ENCODE data around the gene KRTAP19-5.
"Not testable (repeated sequence)": the region's sequence is repeated elsewhere in the genome, so short reads cannot be mapped to it uniquely, and the experiment has no call there.

The KRTAP19-5 gene

GRCh38 chr21:30502041-30502440 lies at the start of gene KRTAP19-5:
Gene KRTAP19-5, minus strand, starts transcription at chr21:30502141. Its CDS starts 51 bp downstream, at chr21:30502090.
- no peak for TF ChIP-seq CTCF (IDR thresholded peaks at IDR 0.05; ENCODE audit: insufficient read depth, low read length, poor library complexity, severe bottlenecking)
- Histone ChIP-seq H3K36me3 (ENCODE audit: control insufficient read depth, insufficient read depth, low read length) (no peaks in the 10 kb centered on the region), H3K27me3 (replicated peaks; ENCODE audit: control insufficient read depth, insufficient read depth, low read length) (no peaks in the 10 kb centered on the region), H3K4me3 (replicated peaks; ENCODE audit: low read depth, low read length) (no peak within 1 kb of the TSS)
- no peak for DNase-seq (ENCODE audit: extremely low read depth, insufficient read length)

GRCh38 chr21:30541764-30542163 lies 39.8 kb upstream of the KRTAP19-5 start, which contains the start of gene KRTAP19-6:
Gene KRTAP19-6, minus strand, starts transcription at chr21:30541864. Its CDS starts 31 bp downstream, at chr21:30541833.
- H3K4me3 ChIP-seq (replicated peaks; ENCODE audit: low read depth, low read length) = no peak within 1 kb of the TSS

GRCh38 chr21:30518876-30519275 lies 16.9 kb upstream of the KRTAP19-5 start:
- no peak for TF ChIP-seq CTCF (IDR thresholded peaks at IDR 0.05; ENCODE audit: insufficient read depth, low read length, poor library complexity, severe bottlenecking)
- Histone ChIP-seq H3K4me3 (replicated peaks; ENCODE audit: low read depth, low read length) (no peak overlapping the region), H3K27me3 (replicated peaks; ENCODE audit: control insufficient read depth, insufficient read depth, low read length) (no peaks in the 10 kb centered on the region)

More at GRCh38 chr21:30541764-30542163, 39.8 kb upstream of the KRTAP19-5 start, which contains the start of gene KRTAP19-6:
- no peak for TF ChIP-seq CTCF (IDR thresholded peaks at IDR 0.05; ENCODE audit: insufficient read depth, low read length, poor library complexity, severe bottlenecking)
- no peaks in the 10 kb centered on the region for H3K27me3 ChIP-seq (replicated peaks; ENCODE audit: control insufficient read depth, insufficient read depth, low read length)
- H3K36me3 ChIP-seq (ENCODE audit: control insufficient read depth, insufficient read depth, low read length) = no peaks in the 10 kb centered on the region
- DNase-seq (ENCODE audit: extremely low read depth, insufficient read length) = no peak

GRCh38 chr21:30515681-30516080 lies 13.7 kb upstream of the KRTAP19-5 start:
- no peak overlapping the region for H3K4me3 ChIP-seq (replicated peaks; ENCODE audit: low read depth, low read length)
- no peaks in the 10 kb centered on the region for H3K36me3 ChIP-seq (ENCODE audit: control insufficient read depth, insufficient read depth, low read length)
- no peaks in the 10 kb centered on the region for H3K27me3 ChIP-seq (replicated peaks; ENCODE audit: control insufficient read depth, insufficient read depth, low read length)
- no peak for DNase-seq (ENCODE audit: extremely low read depth, insufficient read length)
- no peak for TF ChIP-seq CTCF (IDR thresholded peaks at IDR 0.05; ENCODE audit: insufficient read depth, low read length, poor library complexity, severe bottlenecking)

More at GRCh38 chr21:30518876-30519275, 16.9 kb upstream of the KRTAP19-5 start:
- H3K36me3 ChIP-seq (ENCODE audit: control insufficient read depth, insufficient read depth, low read length) = no peaks in the 10 kb centered on the region
- DNase-seq (ENCODE audit: extremely low read depth, insufficient read length) = no peak

GRCh38 chr21:30505621-30506205 lies 3.8 kb upstream of the KRTAP19-5 start:
- DNase-seq (ENCODE audit: extremely low read depth, insufficient read length); H3K36me3 ChIP-seq (ENCODE audit: control insufficient read depth, insufficient read depth, low read length); H3K27me3 ChIP-seq (replicated peaks; ENCODE audit: control insufficient read depth, insufficient read depth, low read length); H3K4me3 ChIP-seq (replicated peaks; ENCODE audit: low read depth, low read length): not testable (repeated sequence)
- peak; percentile 25 for TF ChIP-seq CTCF (IDR thresholded peaks at IDR 0.05; ENCODE audit: insufficient read depth, low read length, poor library complexity, severe bottlenecking)
